HG03135 (cell line): ENCODE results near the gene AHNAK2.

ENCODE experiments used
- ATAC-seq: cut with Tn5 transposase; IDR thresholded peaks from one replicate; pipeline ENCODE4 v1.9.1; 2021; ENCODE audit warnings: mild to moderate bottlenecking, moderate library complexity; ENCODE audit not compliant: unreplicated experiment

Gene AHNAK2

GRCh38 chr14:104989236-104989950 lies 11.2 kb upstream of the AHNAK2 start:
- no peak for ATAC-seq

GRCh38 chr14:104986487-104987164 lies 8.5 kb upstream of the AHNAK2 start:
- ATAC-seq: no peak

- peak; percentile 88 for ATAC-seq
Measured at GRCh38 chr14:104985675-104986486, 7.7 kb upstream of the AHNAK2 start, which contains the start of gene CLBA1. Gene CLBA1 (plus strand): TSS chr14:104985788. CDS start chr14:104986432, 644 bp downstream.

GRCh38 chr14:104984056-104984894 lies 6.1 kb upstream of the AHNAK2 start:
- ATAC-seq: no peak

GRCh38 chr14:104983231-104983721 lies 5.1 kb upstream of the AHNAK2 start:
- ATAC-seq: no peak

- no peak for ATAC-seq
Measured at GRCh38 chr14:104982548-104983230, 4.5 kb upstream of the AHNAK2 start.

- ATAC-seq: no peak
Measured at GRCh38 chr14:104981699-104982541, 3.7 kb upstream of the AHNAK2 start.

GRCh38 chr14:104980611-104981531 lies 2.7 kb upstream of the AHNAK2 start:
- ATAC-seq: no peak

GRCh38 chr14:104979758-104980610 lies 1.8 kb upstream of the AHNAK2 start:
- ATAC-seq: no peak

GRCh38 chr14:104978746-104979691 lies 845 bp upstream of the AHNAK2 start:
- no peak for ATAC-seq

GRCh38 chr14:104977008-104977680 lies 1.0 kb downstream of the AHNAK2 start:
- ATAC-seq: no peak

- ATAC-seq: no peak
Measured at GRCh38 chr14:104976198-104977007, 1.8 kb downstream of the AHNAK2 start.

- no peak for ATAC-seq
Measured at GRCh38 chr14:104975481-104976197, 2.5 kb downstream of the AHNAK2 start.
